NCI-H2171 (cell line): Measurements from ENCODE around the gene ANKRD65.
"Not testable (repeated sequence)": the region's sequence is repeated elsewhere in the genome, so short reads cannot be mapped to it uniquely, and the experiment has no call there.

Experiments used
- DNase-seq: peaks from one replicate; lab custom pipeline; 2025; lab: John Stamatoyannopoulos, UW

ANKRD65 gene

GRCh38 chr1:1421147-1421906 is at the start of gene ANKRD65:
Gene ANKRD65, minus strand, starts transcription at chr1:1421276. Its CDS starts 271 bp downstream, at chr1:1421005.
- DNase-seq = peak; percentile 60

- not testable (repeated sequence) for DNase-seq
Observed at GRCh38 chr1:1468196-1468985, 47.3 kb upstream of the ANKRD65 start.

GRCh38 chr1:1463312-1463711 is 42.2 kb upstream of the ANKRD65 start:
- no peak for DNase-seq

- peak; percentile 91 for DNase-seq
Observed at GRCh38 chr1:1462318-1462966, 41.4 kb upstream of the ANKRD65 start.

- DNase-seq = peak; percentile 30
Observed at GRCh38 chr1:1461721-1462317, 40.7 kb upstream of the ANKRD65 start.

GRCh38 chr1:1460540-1461130 is 39.6 kb upstream of the ANKRD65 start:
- DNase-seq = no peak

- DNase-seq = not testable (repeated sequence)
Observed at GRCh38 chr1:1459711-1460110, 38.6 kb upstream of the ANKRD65 start.

GRCh38 chr1:1459156-1459555 is 38.1 kb upstream of the ANKRD65 start:
- DNase-seq = not testable (repeated sequence)

GRCh38 chr1:1456683-1457255 is 35.7 kb upstream of the ANKRD65 start:
- DNase-seq = not testable (repeated sequence)

- not testable (repeated sequence) for DNase-seq
Observed at GRCh38 chr1:1455934-1456333, 34.9 kb upstream of the ANKRD65 start.

- DNase-seq = no peak
Observed at GRCh38 chr1:1455366-1455884, 34.3 kb upstream of the ANKRD65 start.

GRCh38 chr1:1454286-1455056 is 33.4 kb upstream of the ANKRD65 start:
- DNase-seq = not testable (repeated sequence)

- no peak for DNase-seq
Observed at GRCh38 chr1:1452882-1453281, 31.8 kb upstream of the ANKRD65 start.

- DNase-seq = peak; percentile 72
Observed at GRCh38 chr1:1452365-1452739, 31.3 kb upstream of the ANKRD65 start.

GRCh38 chr1:1451696-1452364 is 30.8 kb upstream of the ANKRD65 start:
- no peak for DNase-seq

GRCh38 chr1:1450616-1451015 is 29.5 kb upstream of the ANKRD65 start:
- not testable (repeated sequence) for DNase-seq

- no peak for DNase-seq
Observed at GRCh38 chr1:1449099-1449739, 28.1 kb upstream of the ANKRD65 start, which contains the start of gene ATAD3C. Gene ATAD3C, plus strand, starts transcription at chr1:1449689. Its CDS starts 995 bp downstream, at chr1:1450684.

- DNase-seq = not testable (repeated sequence)
Observed at GRCh38 chr1:1446631-1447030, 25.6 kb upstream of the ANKRD65 start.

GRCh38 chr1:1442069-1442770 is 21.1 kb upstream of the ANKRD65 start:
- DNase-seq = no peak
